Measurements from ENCODE around the gene STPG4. TPM values are rescaled to one million over a fixed set of nuclear protein-coding genes. Genes with fewer than 3 reads are reported as not detected.

Gene STPG4
- polyA plus RNA-seq, 1 of the 3 experiments (the other 2 are of a cell fraction), result 0.20 TPM

- Histone ChIP-seq H3K9me3 (no peaks in the 10 kb centered on the region), H4K20me1 (ENCODE audit: insufficient read depth) (peaks cover 11% of the 10 kb centered on the region), H3K27me3 (ENCODE audit: insufficient read depth) (no peaks in the 10 kb centered on the region), H3K4me3 (ENCODE audit: low read depth in 2 of 2, low read length in 1 of 2) (no peak overlapping the region), H3K4me2 (no peak overlapping the region), H3F3A (replicated peaks; ENCODE audit: insufficient read depth) (peaks cover 24% of the 10 kb centered on the region), H3K9ac (no peak overlapping the region), H3K36me3 (replicated peaks in 1 of 2; ENCODE audit: control insufficient read depth in 1 of 2, insufficient read depth in 2 of 2, low read length in 1 of 2) (peaks cover 7 to 9% of the 10 kb centered on the region in 2 experiments), H3K9me2 (no peaks in the 10 kb centered on the region), H3K4me1 (ENCODE audit: control insufficient read depth in 1 of 2, insufficient read depth in 2 of 2, low read depth in 1 of 2, low read length in 1 of 2) (peaks cover 6 to 10% of the 10 kb centered on the region in 2 experiments; a peak in 3 of 4 replicates), H2AFZ (ENCODE audit: low read depth) (no peak overlapping the region), H3K79me2 (ENCODE audit: insufficient read depth) (peaks cover 25% of the 10 kb centered on the region), H3K27ac (ENCODE audit: low read depth in 2 of 2, low read length in 1 of 2) (no peak overlapping the region)
- TF ChIP-seq NFIC (IDR thresholded peaks at IDR 0.05; ENCODE audit: borderline replicate concordance), result no peak
- TF ChIP-seq RCOR1 (IDR thresholded peaks at IDR 0.05; ENCODE audit: low read length), result no peak
- no peak for TF ChIP-seq TCF12 (IDR thresholded peaks at IDR 0.05)
- no peak for TF ChIP-seq GATA2 (CRISPR knock-in tag; IDR thresholded peaks at IDR 0.05)
- no peak for TF ChIP-seq REST (IDR thresholded peaks at IDR 0.05; ENCODE audit: low read depth, low read length)
- TF ChIP-seq NRF1 (IDR thresholded peaks at IDR 0.05; ENCODE audit: low read depth, low read length), result no peak
- TF ChIP-seq EZH2phosphoT487 (IDR thresholded peaks at IDR 0.05; ENCODE audit: borderline replicate concordance, low read depth), result no peak
- TF ChIP-seq FOXM1 (IDR thresholded peaks at IDR 0.05; ENCODE audit: low read depth), result no peak
- no peak for TF ChIP-seq SIN3A (IDR thresholded peaks at IDR 0.05; ENCODE audit: borderline replicate concordance, low read depth, low read length)
- TF ChIP-seq PBX3 (IDR thresholded peaks at IDR 0.05), result no peak
- TF ChIP-seq ZBTB33 (IDR thresholded peaks at IDR 0.05; ENCODE audit: borderline replicate concordance, low read depth), result no peak
- TF ChIP-seq FOXJ3 (CRISPR knock-in tag; IDR thresholded peaks at IDR 0.05), result no peak
- no peak for TF ChIP-seq FOSL2 (IDR thresholded peaks at IDR 0.05; ENCODE audit: borderline replicate concordance, low read depth)
- TF ChIP-seq YY1 (IDR thresholded peaks at IDR 0.05; ENCODE audit: low read depth), result no peak
- no peak for TF ChIP-seq CTCF (IDR thresholded peaks at IDR 0.05)
- no peak for TF ChIP-seq SMC3 (IDR thresholded peaks at IDR 0.05; ENCODE audit: low read depth, low read length)
- no peak for TF ChIP-seq RXRA (IDR thresholded peaks at IDR 0.05; ENCODE audit: borderline replicate concordance, low read depth)
- TF ChIP-seq USF1 (IDR thresholded peaks at IDR 0.05; ENCODE audit: borderline replicate concordance, low read depth), result no peak
- POLR2A ChIA-PET, result interaction anchor here (0.9 kb wide), 1 partner anchor 143 kb away, joined by 3 read pairs; no protein-coding TSS in a partner anchor
- CTCF ChIA-PET, result interaction anchor here (0.9 to 2.4 kb wide), 4 partner anchors 17 to 186 kb away, joined by 3 to 7 read pairs (median 6); no protein-coding TSS in a partner anchor
- 95% methylated on average over 6 of the region's 6 CpGs for WGBS (ENCODE audit: low lambda C conversion rate)
- DNase-seq, result no peak
Measured at GRCh38 chr2:47179388-47179787, 24.3 kb upstream of the STPG4 start.

All from SK-N-SH (cell line).